GM18526 (cell line): Measurements from ENCODE around the gene AKAP8L.
A peak's percentile ranks its signal among the peaks of the same experiment; 100 is the strongest.

Source experiments
- POLR2A ChIP-seq: IDR thresholded peaks from 3 replicates; pipeline ENCODE4 v1.6.1; 2011; ENCODE audit not compliant: insufficient read length; ENCODE audit errors: extremely low read depth

AKAP8L gene

GRCh38 chr19:15443325-15443724 is 24.5 kb upstream of the AKAP8L start:
- TF ChIP-seq POLR2A = no peak

- TF ChIP-seq POLR2A = no peak
Measured at GRCh38 chr19:15442142-15442920, 23.5 kb upstream of the AKAP8L start.

- no peak for TF ChIP-seq POLR2A
Measured at GRCh38 chr19:15441317-15441716, 22.5 kb upstream of the AKAP8L start.

GRCh38 chr19:15439821-15440641 is 21.2 kb upstream of the AKAP8L start:
- no peak for TF ChIP-seq POLR2A

GRCh38 chr19:15439078-15439799 is 20.5 kb upstream of the AKAP8L start:
- TF ChIP-seq POLR2A = no peak

- no peak for TF ChIP-seq POLR2A
Measured at GRCh38 chr19:15438577-15438976, 19.8 kb upstream of the AKAP8L start.

GRCh38 chr19:15438124-15438496 is 19.3 kb upstream of the AKAP8L start:
- TF ChIP-seq POLR2A = no peak

GRCh38 chr19:15437355-15438123 is 18.8 kb upstream of the AKAP8L start:
- TF ChIP-seq POLR2A = no peak

GRCh38 chr19:15436826-15437110 is 18.0 kb upstream of the AKAP8L start:
- TF ChIP-seq POLR2A = no peak

- TF ChIP-seq POLR2A = no peak
Measured at GRCh38 chr19:15436012-15436825, 17.4 kb upstream of the AKAP8L start.

- TF ChIP-seq POLR2A = no peak
Measured at GRCh38 chr19:15433519-15434069, 14.8 kb upstream of the AKAP8L start.

- peak; percentile 60 for TF ChIP-seq POLR2A
Measured at GRCh38 chr19:15432629-15433518, 14.1 kb upstream of the AKAP8L start.

- TF ChIP-seq POLR2A = no peak
Measured at GRCh38 chr19:15432018-15432494, 13.3 kb upstream of the AKAP8L start.
